ENCODE measurements around the gene ATE1.

The ATE1 gene

DNA sequence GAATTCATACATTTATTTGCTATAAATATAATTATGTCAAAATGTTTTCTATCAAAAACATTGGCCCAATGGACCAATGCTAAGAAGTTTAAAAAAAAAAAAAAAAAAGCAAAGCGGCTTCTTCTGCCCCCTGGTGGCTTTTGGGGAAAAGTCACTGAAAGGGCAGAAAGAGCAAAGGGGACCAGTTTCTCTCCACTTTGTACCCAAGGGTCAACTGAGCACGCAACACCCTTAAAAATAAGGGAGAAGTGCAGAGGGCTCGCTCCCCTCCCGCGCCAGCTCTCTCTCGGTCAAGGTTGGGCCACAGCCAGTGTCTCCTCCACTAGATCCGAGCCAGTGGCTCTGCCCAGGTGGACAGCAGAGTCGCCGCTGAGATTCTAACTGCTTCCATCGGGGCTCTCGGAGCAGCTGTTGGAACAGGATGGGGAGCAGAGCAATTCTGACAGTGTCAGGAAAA lies 193.2 kb downstream of the ATE1 start:
- H3K4me3 ChIP-seq (ENCODE audit: low read depth, low read length): peak overlapping the region; percentile 13
- no peak for DNase-seq (ENCODE audit: low read depth, low spot score)
- in situ Hi-C loops (cut with HindIII; ENCODE audit: low sequenced_read_pairs): no loop called here
- TF ChIP-seq, protein P1, sequence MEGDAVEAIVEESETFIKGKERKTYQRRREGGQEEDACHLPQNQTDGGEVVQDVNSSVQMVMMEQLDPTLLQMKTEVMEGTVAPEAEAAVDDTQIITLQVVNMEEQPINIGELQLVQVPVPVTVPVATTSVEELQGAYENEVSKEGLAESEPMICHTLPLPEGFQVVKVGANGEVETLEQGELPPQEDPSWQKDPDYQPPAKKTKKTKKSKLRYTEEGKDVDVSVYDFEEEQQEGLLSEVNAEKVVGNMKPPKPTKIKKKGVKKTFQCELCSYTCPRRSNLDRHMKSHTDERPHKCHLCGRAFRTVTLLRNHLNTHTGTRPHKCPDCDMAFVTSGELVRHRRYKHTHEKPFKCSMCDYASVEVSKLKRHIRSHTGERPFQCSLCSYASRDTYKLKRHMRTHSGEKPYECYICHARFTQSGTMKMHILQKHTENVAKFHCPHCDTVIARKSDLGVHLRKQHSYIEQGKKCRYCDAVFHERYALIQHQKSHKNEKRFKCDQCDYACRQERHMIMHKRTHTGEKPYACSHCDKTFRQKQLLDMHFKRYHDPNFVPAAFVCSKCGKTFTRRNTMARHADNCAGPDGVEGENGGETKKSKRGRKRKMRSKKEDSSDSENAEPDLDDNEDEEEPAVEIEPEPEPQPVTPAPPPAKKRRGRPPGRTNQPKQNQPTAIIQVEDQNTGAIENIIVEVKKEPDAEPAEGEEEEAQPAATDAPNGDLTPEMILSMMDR (IDR thresholded peaks at IDR 0.05; ENCODE audit: low read depth, low read length): peak; percentile 71

GRCh38 chr10:121732656-121733445 lies 195.0 kb downstream of the ATE1 start:
- in situ Hi-C loops (cut with HindIII; ENCODE audit: low sequenced_read_pairs): no loop called here
- TF ChIP-seq, protein P1 (IDR thresholded peaks at IDR 0.05; ENCODE audit: low read depth, low read length): no peak
- no peak overlapping the region for H3K4me3 ChIP-seq (ENCODE audit: low read depth, low read length)
- DNase-seq (ENCODE audit: low read depth, low spot score): no peak

GRCh38 chr10:121732172-121732571 lies 195.7 kb downstream of the ATE1 start:
- DNase-seq (ENCODE audit: low read depth, low spot score): no peak
- TF ChIP-seq, protein P1 (IDR thresholded peaks at IDR 0.05; ENCODE audit: low read depth, low read length): no peak
- no peak overlapping the region for H3K4me3 ChIP-seq (ENCODE audit: low read depth, low read length)
- in situ Hi-C loops (cut with HindIII; ENCODE audit: low sequenced_read_pairs): no loop called here

DNA sequence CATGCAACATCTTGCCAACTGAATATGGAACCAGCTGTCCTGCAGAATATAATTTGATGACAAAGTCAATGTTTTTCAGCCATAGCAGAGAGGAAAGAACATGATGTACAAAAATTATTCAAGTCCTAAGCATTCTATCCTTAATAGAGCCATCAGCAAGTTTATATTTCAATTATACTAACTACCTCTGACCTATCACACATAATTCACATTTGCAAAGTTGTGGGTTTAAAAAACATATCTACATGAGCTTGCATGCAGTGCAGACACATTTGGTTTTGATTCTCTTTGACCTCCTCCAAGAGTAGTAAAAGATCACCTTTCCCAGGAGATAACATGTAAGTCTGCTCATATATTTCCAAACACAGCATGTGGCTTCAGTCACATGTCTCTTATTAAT lies 203.5 kb downstream of the ATE1 start:
- in situ Hi-C loops (cut with HindIII; ENCODE audit: low sequenced_read_pairs): no loop called here
- TF ChIP-seq, protein P1 (IDR thresholded peaks at IDR 0.05; ENCODE audit: low read depth, low read length): no peak
- DNase-seq (ENCODE audit: low read depth, low spot score): no peak
- H3K4me3 ChIP-seq (ENCODE audit: low read depth, low read length): no peak overlapping the region

GRCh38 chr10:121722665-121723064 lies 205.2 kb downstream of the ATE1 start:
- DNase-seq (ENCODE audit: low read depth, low spot score): no peak
- H3K4me3 ChIP-seq (ENCODE audit: low read depth, low read length): no peak overlapping the region
- in situ Hi-C loops (cut with HindIII; ENCODE audit: low sequenced_read_pairs): no loop called here
- TF ChIP-seq, protein P1 (IDR thresholded peaks at IDR 0.05; ENCODE audit: low read depth, low read length): no peak

GRCh38 chr10:121721257-121721656 lies 206.6 kb downstream of the ATE1 start:
- in situ Hi-C loops (cut with HindIII; ENCODE audit: low sequenced_read_pairs): no loop called here
- no peak overlapping the region for H3K4me3 ChIP-seq (ENCODE audit: low read depth, low read length)
- no peak for DNase-seq (ENCODE audit: low read depth, low spot score)
- TF ChIP-seq, protein P1 (IDR thresholded peaks at IDR 0.05; ENCODE audit: low read depth, low read length): no peak

All from astrocyte of the spinal cord (primary cell).